ENCODE results near the gene CREB3L2. TPM values are rescaled to one million over a fixed set of nuclear protein-coding genes. Genes with fewer than 3 reads are reported as not detected.
"Not testable (repeated sequence)": the region's sequence is repeated elsewhere in the genome, so short reads cannot be mapped to it uniquely, and the experiment has no call there.

The CREB3L2 gene
- total and polyA plus RNA-seq, 2 experiments from 2014 or later, result 37.6 to 38.3 TPM

- TF ChIP-seq EZH2phosphoT487 (IDR thresholded peaks at IDR 0.05; ENCODE audit: low read depth, severe bottlenecking, unreplicated experiment), result no peak
- no peak for TF ChIP-seq EZH2 (IDR thresholded peaks at IDR 0.05; ENCODE audit: borderline replicate concordance)
- no peak for TF ChIP-seq CTCF (IDR thresholded peaks at IDR 0.05; ENCODE audit: poor library complexity)
- Histone ChIP-seq H3K4me2 (peak overlapping the region; percentile 51), H3K9me3 (ENCODE audit: low read depth) (no peaks in the 10 kb centered on the region), H3K27me3 (no peaks in the 10 kb centered on the region), H2AFZ (no peak overlapping the region), H4K20me1 (ENCODE audit: insufficient read depth, poor library complexity, severe bottlenecking) (peaks cover 8% of the 10 kb centered on the region), H3K4me1 (ENCODE audit: insufficient read depth) (peaks cover 65% of the 10 kb centered on the region), H3K79me2 (peaks cover 98% of the 10 kb centered on the region), H3K27ac (peak overlapping the region; percentile 86), H3K36me3 (replicated peaks; ENCODE audit: insufficient read depth, low read depth) (no peaks in the 10 kb centered on the region), H3K4me3 (no peak overlapping the region), H3K9me2 (replicated peaks; ENCODE audit: insufficient read depth) (no peaks in the 10 kb centered on the region)
- 69% methylated on average over 11 of the region's 11 CpGs for WGBS (ENCODE audit: low lambda C conversion rate, missing lambda C conversion rate)
- no peak for DNase-seq (ENCODE audit: low spot score)
Observed at GRCh38 chr7:137984181-137985041, 17.5 kb downstream of the CREB3L2 start.

GRCh38 chr7:137983323-137984008 is 18.4 kb downstream of the CREB3L2 start:
- Histone ChIP-seq H3K79me2 (peaks cover 98% of the 10 kb centered on the region), H3K27ac (peak overlapping the region; percentile 86), H3K9me2 (replicated peaks; ENCODE audit: insufficient read depth) (no peaks in the 10 kb centered on the region), H3K27me3 (no peaks in the 10 kb centered on the region), H3K4me1 (ENCODE audit: insufficient read depth) (peaks cover 60% of the 10 kb centered on the region), H2AFZ (no peak overlapping the region), H3K4me3 (no peak overlapping the region), H3K4me2 (peak overlapping the region; percentile 51), H3K9me3 (ENCODE audit: low read depth) (no peaks in the 10 kb centered on the region), H4K20me1 (ENCODE audit: insufficient read depth, poor library complexity, severe bottlenecking) (peaks cover 8% of the 10 kb centered on the region), H3K36me3 (replicated peaks; ENCODE audit: insufficient read depth, low read depth) (no peaks in the 10 kb centered on the region)
- no peak for TF ChIP-seq EZH2 (IDR thresholded peaks at IDR 0.05; ENCODE audit: borderline replicate concordance)
- TF ChIP-seq CTCF (IDR thresholded peaks at IDR 0.05; ENCODE audit: poor library complexity), result no peak
- TF ChIP-seq EZH2phosphoT487 (IDR thresholded peaks at IDR 0.05; ENCODE audit: low read depth, severe bottlenecking, unreplicated experiment), result no peak
- DNase-seq (ENCODE audit: low spot score), result peak; percentile 44
- 79% methylated on average over 12 of the region's 12 CpGs for WGBS (ENCODE audit: low lambda C conversion rate, missing lambda C conversion rate)

- Histone ChIP-seq H3K79me2 (peaks cover 98% of the 10 kb centered on the region), H3K4me2 (peak overlapping the region; percentile 51), H3K4me1 (ENCODE audit: insufficient read depth) (peaks cover 52% of the 10 kb centered on the region), H3K27ac (peak overlapping the region; percentile 86)
- H2AFZ ChIP-seq; H3K4me3 ChIP-seq; DNase-seq (ENCODE audit: low spot score); H3K36me3 ChIP-seq (replicated peaks; ENCODE audit: insufficient read depth, low read depth); H4K20me1 ChIP-seq (ENCODE audit: insufficient read depth, poor library complexity, severe bottlenecking); H3K9me2 ChIP-seq (replicated peaks; ENCODE audit: insufficient read depth); H3K27me3 ChIP-seq; H3K9me3 ChIP-seq (ENCODE audit: low read depth): not testable (repeated sequence)
- 96% methylated on average over 6 of the region's 6 CpGs for WGBS (ENCODE audit: low lambda C conversion rate, missing lambda C conversion rate)
Observed at GRCh38 chr7:137982394-137982793, 19.5 kb downstream of the CREB3L2 start.

- Histone ChIP-seq H3K27ac (peak overlapping the region; percentile 86), H3K79me2 (peaks cover 98% of the 10 kb centered on the region), H3K9me2 (replicated peaks; ENCODE audit: insufficient read depth) (no peaks in the 10 kb centered on the region), H3K4me2 (no peak overlapping the region), H3K27me3 (no peaks in the 10 kb centered on the region), H2AFZ (no peak overlapping the region), H3K4me3 (no peak overlapping the region), H3K4me1 (ENCODE audit: insufficient read depth) (peaks cover 45% of the 10 kb centered on the region), H4K20me1 (ENCODE audit: insufficient read depth, poor library complexity, severe bottlenecking) (peaks cover 16% of the 10 kb centered on the region), H3K9me3 (ENCODE audit: low read depth) (no peaks in the 10 kb centered on the region), H3K36me3 (replicated peaks; ENCODE audit: insufficient read depth, low read depth) (no peaks in the 10 kb centered on the region)
- 82% methylated on average over 4 of the region's 4 CpGs for WGBS (ENCODE audit: low lambda C conversion rate, missing lambda C conversion rate)
- TF ChIP-seq CTCF (IDR thresholded peaks at IDR 0.05; ENCODE audit: poor library complexity) (no peak), EZH2 (IDR thresholded peaks at IDR 0.05; ENCODE audit: borderline replicate concordance) (no peak), EZH2phosphoT487 (IDR thresholded peaks at IDR 0.05; ENCODE audit: low read depth, severe bottlenecking, unreplicated experiment) (no peak)
- DNase-seq (ENCODE audit: low spot score), result no peak
Observed at GRCh38 chr7:137981668-137982067, 20.2 kb downstream of the CREB3L2 start.

Data from hepatocyte (in vitro differentiated cells).